GM12891 (cell line): Measurements from ENCODE around the gene MREG.

ENCODE experiments used
- POLR2A ChIP-seq: IDR thresholded peaks from 2 replicates; pipeline ENCODE4 v1.6.1; 2011; ENCODE audit warnings: low read depth, low read length, control low read depth
- POLR2AphosphoS5 ChIP-seq: IDR thresholded peaks from 2 replicates; pipeline ENCODE4 v1.6.1; 2011; ENCODE audit warnings: low read depth, low read length, control low read depth
- TAF1 ChIP-seq: IDR thresholded peaks from 2 replicates; pipeline ENCODE4 v1.6.1; 2011; ENCODE audit warnings: low read depth, low read length, control low read depth

DNA sequence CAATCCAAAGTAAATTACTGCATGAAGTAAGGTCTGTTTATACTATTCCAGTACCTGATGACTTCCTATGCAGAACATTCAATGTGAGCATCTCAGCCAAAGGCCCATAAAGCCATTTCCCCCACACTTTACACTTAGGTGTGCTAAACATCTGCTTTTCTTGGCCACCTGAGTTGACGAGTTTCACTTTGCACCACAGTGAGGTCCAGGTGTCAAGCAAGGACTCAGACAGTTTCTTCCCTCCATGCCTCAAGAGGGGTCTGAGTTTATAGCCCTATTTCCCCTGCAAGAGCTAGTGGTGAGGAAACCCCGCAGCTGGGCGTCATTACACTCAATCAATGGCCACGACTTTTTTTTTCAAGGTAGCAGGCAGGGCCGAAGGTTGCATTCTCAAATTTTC is 107.7 kb downstream of the MREG start:
- TF ChIP-seq POLR2A, result no peak
- no peak for TF ChIP-seq POLR2AphosphoS5
- TF ChIP-seq TAF1, result no peak
